ENCODE results near the gene PTH2R.
"Not testable (repeated sequence)": the region's sequence is repeated elsewhere in the genome, so short reads cannot be mapped to it uniquely, and the experiment has no call there.

The PTH2R gene

GRCh38 chr2:208489687-208490086 is 83.1 kb downstream of the PTH2R start:
- Histone ChIP-seq H3K4me1 (ENCODE audit: control insufficient read depth, insufficient read depth, low read length) (no peaks in the 10 kb centered on the region), H3K9me3 (ENCODE audit: control insufficient read depth, low read length) (no peaks in the 10 kb centered on the region), H3K9ac (ENCODE audit: low read length) (no peak overlapping the region), H3K4me3 (ENCODE audit: low read length) (no peak overlapping the region), H3K27me3 (replicated peaks; ENCODE audit: control insufficient read depth, insufficient read depth, low read length) (no peaks in the 10 kb centered on the region), H3K36me3 (ENCODE audit: control insufficient read depth, insufficient read depth, low read length, severe bottlenecking) (no peaks in the 10 kb centered on the region)
- DNase-seq (ENCODE audit: low read depth): no peak

- Histone ChIP-seq H3K9me3 (ENCODE audit: control insufficient read depth, low read length) (no peaks in the 10 kb centered on the region), H3K9ac (ENCODE audit: low read length) (no peak overlapping the region), H3K27me3 (replicated peaks; ENCODE audit: control insufficient read depth, insufficient read depth, low read length) (no peaks in the 10 kb centered on the region), H3K4me3 (ENCODE audit: low read length) (no peak overlapping the region), H3K4me1 (ENCODE audit: control insufficient read depth, insufficient read depth, low read length) (no peaks in the 10 kb centered on the region), H3K36me3 (ENCODE audit: control insufficient read depth, insufficient read depth, low read length, severe bottlenecking) (no peaks in the 10 kb centered on the region)
- no peak for DNase-seq (ENCODE audit: low read depth)
Observed at GRCh38 chr2:208490492-208490891, 83.9 kb downstream of the PTH2R start.

GRCh38 chr2:208491641-208492040 is 85.0 kb downstream of the PTH2R start:
- no peak for DNase-seq (ENCODE audit: low read depth)
- H3K9me3 ChIP-seq (ENCODE audit: control insufficient read depth, low read length): no peaks in the 10 kb centered on the region
- no peak overlapping the region for H3K9ac ChIP-seq (ENCODE audit: low read length)
- H3K36me3 ChIP-seq (ENCODE audit: control insufficient read depth, insufficient read depth, low read length, severe bottlenecking): no peaks in the 10 kb centered on the region
- H3K4me1 ChIP-seq (ENCODE audit: control insufficient read depth, insufficient read depth, low read length): no peaks in the 10 kb centered on the region
- H3K4me3 ChIP-seq (ENCODE audit: low read length): no peak overlapping the region
- H3K27me3 ChIP-seq (replicated peaks; ENCODE audit: control insufficient read depth, insufficient read depth, low read length): no peaks in the 10 kb centered on the region

- no peaks in the 10 kb centered on the region for H3K27me3 ChIP-seq (replicated peaks; ENCODE audit: control insufficient read depth, insufficient read depth, low read length)
- H3K4me1 ChIP-seq (ENCODE audit: control insufficient read depth, insufficient read depth, low read length): no peaks in the 10 kb centered on the region
- no peak overlapping the region for H3K4me3 ChIP-seq (ENCODE audit: low read length)
- H3K9me3 ChIP-seq (ENCODE audit: control insufficient read depth, low read length): no peaks in the 10 kb centered on the region
- DNase-seq (ENCODE audit: low read depth): no peak
- H3K9ac ChIP-seq (ENCODE audit: low read length): no peak overlapping the region
- H3K36me3 ChIP-seq (ENCODE audit: control insufficient read depth, insufficient read depth, low read length, severe bottlenecking): no peaks in the 10 kb centered on the region
Observed at GRCh38 chr2:208492069-208492468, 85.5 kb downstream of the PTH2R start.

GRCh38 chr2:208493186-208493585 is 86.6 kb downstream of the PTH2R start:
- Histone ChIP-seq H3K9me3 (ENCODE audit: control insufficient read depth, low read length) (no peaks in the 10 kb centered on the region), H3K4me3 (ENCODE audit: low read length) (no peak overlapping the region), H3K4me1 (ENCODE audit: control insufficient read depth, insufficient read depth, low read length) (no peaks in the 10 kb centered on the region), H3K27me3 (replicated peaks; ENCODE audit: control insufficient read depth, insufficient read depth, low read length) (no peaks in the 10 kb centered on the region), H3K9ac (ENCODE audit: low read length) (no peak overlapping the region), H3K36me3 (ENCODE audit: control insufficient read depth, insufficient read depth, low read length, severe bottlenecking) (no peaks in the 10 kb centered on the region)
- DNase-seq (ENCODE audit: low read depth): no peak

GRCh38 chr2:208496129-208496528 is 89.5 kb downstream of the PTH2R start:
- no peak overlapping the region for H3K4me3 ChIP-seq (ENCODE audit: low read length)
- H3K9me3 ChIP-seq (ENCODE audit: control insufficient read depth, low read length): no peaks in the 10 kb centered on the region
- DNase-seq (ENCODE audit: low read depth): no peak

GRCh38 chr2:208501206-208501605 is 94.6 kb downstream of the PTH2R start:
- H3K27me3 ChIP-seq (replicated peaks; ENCODE audit: control insufficient read depth, insufficient read depth, low read length): no peaks in the 10 kb centered on the region
- no peak overlapping the region for H3K9ac ChIP-seq (ENCODE audit: low read length)
- no peaks in the 10 kb centered on the region for H3K36me3 ChIP-seq (ENCODE audit: control insufficient read depth, insufficient read depth, low read length, severe bottlenecking)
- H3K9me3 ChIP-seq (ENCODE audit: control insufficient read depth, low read length): no peaks in the 10 kb centered on the region
- no peaks in the 10 kb centered on the region for H3K4me1 ChIP-seq (ENCODE audit: control insufficient read depth, insufficient read depth, low read length)
- no peak overlapping the region for H3K4me3 ChIP-seq (ENCODE audit: low read length)
- DNase-seq (ENCODE audit: low read depth): no peak

More at GRCh38 chr2:208496129-208496528, 89.5 kb downstream of the PTH2R start:
- Histone ChIP-seq H3K27me3 (replicated peaks; ENCODE audit: control insufficient read depth, insufficient read depth, low read length) (no peaks in the 10 kb centered on the region), H3K4me1 (ENCODE audit: control insufficient read depth, insufficient read depth, low read length) (no peaks in the 10 kb centered on the region), H3K36me3 (ENCODE audit: control insufficient read depth, insufficient read depth, low read length, severe bottlenecking) (no peaks in the 10 kb centered on the region), H3K9ac (ENCODE audit: low read length) (no peak overlapping the region)

GRCh38 chr2:208502288-208502687 is 95.7 kb downstream of the PTH2R start:
- Histone ChIP-seq H3K36me3 (ENCODE audit: control insufficient read depth, insufficient read depth, low read length, severe bottlenecking) (no peaks in the 10 kb centered on the region), H3K9ac (ENCODE audit: low read length) (no peak overlapping the region), H3K4me1 (ENCODE audit: control insufficient read depth, insufficient read depth, low read length) (no peaks in the 10 kb centered on the region), H3K9me3 (ENCODE audit: control insufficient read depth, low read length) (no peaks in the 10 kb centered on the region), H3K27me3 (replicated peaks; ENCODE audit: control insufficient read depth, insufficient read depth, low read length) (no peaks in the 10 kb centered on the region), H3K4me3 (ENCODE audit: low read length) (no peak overlapping the region)
- DNase-seq (ENCODE audit: low read depth): no peak

GRCh38 chr2:208505365-208505764 is 98.8 kb downstream of the PTH2R start:
- not testable (repeated sequence) for DNase-seq (ENCODE audit: low read depth); H3K9ac ChIP-seq (ENCODE audit: low read length); H3K4me1 ChIP-seq (ENCODE audit: control insufficient read depth, insufficient read depth, low read length); H3K27me3 ChIP-seq (replicated peaks; ENCODE audit: control insufficient read depth, insufficient read depth, low read length); H3K9me3 ChIP-seq (ENCODE audit: control insufficient read depth, low read length); H3K36me3 ChIP-seq (ENCODE audit: control insufficient read depth, insufficient read depth, low read length, severe bottlenecking); H3K4me3 ChIP-seq (ENCODE audit: low read length)

GRCh38 chr2:208509586-208509985 is 103.0 kb downstream of the PTH2R start:
- H3K27me3 ChIP-seq (replicated peaks; ENCODE audit: control insufficient read depth, insufficient read depth, low read length): no peaks in the 10 kb centered on the region
- no peak overlapping the region for H3K4me3 ChIP-seq (ENCODE audit: low read length)
- H3K36me3 ChIP-seq (ENCODE audit: control insufficient read depth, insufficient read depth, low read length, severe bottlenecking): no peaks in the 10 kb centered on the region
- H3K9me3 ChIP-seq (ENCODE audit: control insufficient read depth, low read length): no peaks in the 10 kb centered on the region
- no peaks in the 10 kb centered on the region for H3K4me1 ChIP-seq (ENCODE audit: control insufficient read depth, insufficient read depth, low read length)
- no peak overlapping the region for H3K9ac ChIP-seq (ENCODE audit: low read length)
- no peak for DNase-seq (ENCODE audit: low read depth)

GRCh38 chr2:208511016-208511415 is 104.4 kb downstream of the PTH2R start:
- Histone ChIP-seq H3K9ac (ENCODE audit: low read length) (no peak overlapping the region), H3K27me3 (replicated peaks; ENCODE audit: control insufficient read depth, insufficient read depth, low read length) (no peaks in the 10 kb centered on the region), H3K36me3 (ENCODE audit: control insufficient read depth, insufficient read depth, low read length, severe bottlenecking) (no peaks in the 10 kb centered on the region), H3K4me1 (ENCODE audit: control insufficient read depth, insufficient read depth, low read length) (no peaks in the 10 kb centered on the region), H3K9me3 (ENCODE audit: control insufficient read depth, low read length) (no peaks in the 10 kb centered on the region), H3K4me3 (ENCODE audit: low read length) (no peak overlapping the region)
- no peak for DNase-seq (ENCODE audit: low read depth)

GRCh38 chr2:208511573-208511972 is 105.0 kb downstream of the PTH2R start:
- Histone ChIP-seq H3K4me3 (ENCODE audit: low read length) (no peak overlapping the region), H3K27me3 (replicated peaks; ENCODE audit: control insufficient read depth, insufficient read depth, low read length) (no peaks in the 10 kb centered on the region), H3K9me3 (ENCODE audit: control insufficient read depth, low read length) (no peaks in the 10 kb centered on the region), H3K9ac (ENCODE audit: low read length) (no peak overlapping the region), H3K4me1 (ENCODE audit: control insufficient read depth, insufficient read depth, low read length) (no peaks in the 10 kb centered on the region), H3K36me3 (ENCODE audit: control insufficient read depth, insufficient read depth, low read length, severe bottlenecking) (no peaks in the 10 kb centered on the region)
- DNase-seq (ENCODE audit: low read depth): no peak

All from adipocyte (in vitro differentiated cells).